ENCODE measurements around the gene HNRNPA3.
"Not testable (repeated sequence)": the region's sequence is repeated elsewhere in the genome, so short reads cannot be mapped to it uniquely, and the experiment has no call there.

HNRNPA3 gene

DNA sequence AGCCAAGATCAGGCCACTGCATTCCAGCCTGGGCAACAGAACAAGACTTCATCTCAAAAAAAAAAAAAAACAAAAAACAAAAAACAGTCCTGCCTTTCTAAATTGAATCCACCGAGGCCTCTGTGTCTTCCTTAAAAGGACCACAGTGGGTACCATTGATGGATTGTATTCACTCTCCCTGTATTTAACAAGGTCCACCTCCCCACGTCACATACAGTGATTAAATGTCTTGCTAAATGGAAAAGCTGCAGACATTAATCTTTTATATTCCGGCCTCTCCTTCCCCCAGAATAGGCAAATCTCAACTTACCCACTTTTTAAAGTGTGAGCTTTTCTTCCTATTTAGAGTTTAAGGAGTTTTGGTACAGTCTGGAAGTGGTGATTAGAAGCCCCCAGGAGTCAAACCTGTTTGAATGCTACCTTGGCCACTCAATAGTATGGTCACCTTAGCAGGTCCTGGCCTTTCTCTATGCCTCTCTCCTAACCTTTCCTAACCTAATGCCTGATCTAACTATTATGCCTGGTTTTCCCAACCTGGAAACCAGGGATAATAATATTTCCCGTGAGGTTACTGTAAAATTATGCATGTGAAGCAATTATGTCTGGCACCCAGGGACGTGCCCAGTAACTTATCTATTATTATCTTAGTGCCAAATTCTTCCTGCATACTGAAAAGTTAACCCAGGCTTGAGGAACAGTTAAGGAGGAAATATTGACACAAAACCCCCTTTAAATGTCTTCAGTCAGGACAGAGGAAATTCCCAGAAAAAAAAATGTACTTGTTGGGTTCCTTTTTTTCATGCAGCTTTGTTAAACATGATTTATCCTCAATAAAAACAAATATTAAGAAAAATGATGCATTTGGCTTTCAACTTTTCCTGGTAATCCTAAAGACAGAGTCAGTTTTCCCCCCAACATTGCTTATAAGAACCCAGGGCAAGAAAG, 48.8 kb downstream of the HNRNPA3 start:
- H3K4me1 ChIP-seq (ENCODE audit: control insufficient read depth, insufficient read depth, low read length): peaks cover 38% of the 10 kb centered on the region
- H3K4me2 ChIP-seq (ENCODE audit: low read length): peak overlapping the region; percentile 93
- H3K27me3 ChIP-seq (ENCODE audit: control insufficient read depth, insufficient read depth, low read length): no peaks in the 10 kb centered on the region
- peak overlapping the region; percentile 98 for H3K9ac ChIP-seq (ENCODE audit: low read depth, low read length)
- H3K4me3 ChIP-seq (ENCODE audit: low read length): peak overlapping the region; percentile 89
- H3K9me3 ChIP-seq (replicated peaks; ENCODE audit: low read length): no peaks in the 10 kb centered on the region
- peaks cover 13% of the 10 kb centered on the region for H3K36me3 ChIP-seq (ENCODE audit: insufficient read depth, low read length)

DNA sequence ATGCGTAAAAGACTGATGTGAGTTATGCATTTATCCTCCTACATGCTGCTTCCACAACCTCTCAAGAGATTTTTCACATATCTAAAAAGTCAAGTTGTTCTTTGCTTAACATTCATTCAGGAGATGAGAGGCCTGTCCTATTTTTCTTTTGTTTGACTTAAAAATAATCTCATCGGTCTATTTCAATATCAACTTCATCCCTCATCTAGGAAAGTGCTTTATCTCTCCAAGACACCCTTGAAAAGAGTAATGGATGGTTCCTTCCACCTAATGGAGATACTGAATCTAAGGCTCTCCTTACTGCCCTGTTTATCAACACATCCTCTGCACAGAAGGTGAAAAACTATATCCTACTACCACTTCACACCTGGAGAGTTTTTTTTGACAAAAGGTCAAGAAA, 49.5 kb downstream of the HNRNPA3 start:
- no peaks in the 10 kb centered on the region for H3K27me3 ChIP-seq (ENCODE audit: control insufficient read depth, insufficient read depth, low read length)
- peak overlapping the region; percentile 89 for H3K4me3 ChIP-seq (ENCODE audit: low read length)
- peaks cover 38% of the 10 kb centered on the region for H3K4me1 ChIP-seq (ENCODE audit: control insufficient read depth, insufficient read depth, low read length)
- H3K9me3 ChIP-seq (replicated peaks; ENCODE audit: low read length): no peaks in the 10 kb centered on the region
- peaks cover 9% of the 10 kb centered on the region for H3K36me3 ChIP-seq (ENCODE audit: insufficient read depth, low read length)
- peak overlapping the region; percentile 93 for H3K4me2 ChIP-seq (ENCODE audit: low read length)
- H3K9ac ChIP-seq (ENCODE audit: low read depth, low read length): peak overlapping the region; percentile 98

GRCh38 chr2:177262958-177263450, 50.4 kb downstream of the HNRNPA3 start:
- no peaks in the 10 kb centered on the region for H3K27me3 ChIP-seq (ENCODE audit: control insufficient read depth, insufficient read depth, low read length)
- peaks cover 35% of the 10 kb centered on the region for H3K4me1 ChIP-seq (ENCODE audit: control insufficient read depth, insufficient read depth, low read length)
- H3K4me2 ChIP-seq (ENCODE audit: low read length): peak overlapping the region; percentile 93
- no peaks in the 10 kb centered on the region for H3K9me3 ChIP-seq (replicated peaks; ENCODE audit: low read length)
- peaks cover 7% of the 10 kb centered on the region for H3K36me3 ChIP-seq (ENCODE audit: insufficient read depth, low read length)
- peak overlapping the region; percentile 89 for H3K4me3 ChIP-seq (ENCODE audit: low read length)
- peak overlapping the region; percentile 98 for H3K9ac ChIP-seq (ENCODE audit: low read depth, low read length)

DNA sequence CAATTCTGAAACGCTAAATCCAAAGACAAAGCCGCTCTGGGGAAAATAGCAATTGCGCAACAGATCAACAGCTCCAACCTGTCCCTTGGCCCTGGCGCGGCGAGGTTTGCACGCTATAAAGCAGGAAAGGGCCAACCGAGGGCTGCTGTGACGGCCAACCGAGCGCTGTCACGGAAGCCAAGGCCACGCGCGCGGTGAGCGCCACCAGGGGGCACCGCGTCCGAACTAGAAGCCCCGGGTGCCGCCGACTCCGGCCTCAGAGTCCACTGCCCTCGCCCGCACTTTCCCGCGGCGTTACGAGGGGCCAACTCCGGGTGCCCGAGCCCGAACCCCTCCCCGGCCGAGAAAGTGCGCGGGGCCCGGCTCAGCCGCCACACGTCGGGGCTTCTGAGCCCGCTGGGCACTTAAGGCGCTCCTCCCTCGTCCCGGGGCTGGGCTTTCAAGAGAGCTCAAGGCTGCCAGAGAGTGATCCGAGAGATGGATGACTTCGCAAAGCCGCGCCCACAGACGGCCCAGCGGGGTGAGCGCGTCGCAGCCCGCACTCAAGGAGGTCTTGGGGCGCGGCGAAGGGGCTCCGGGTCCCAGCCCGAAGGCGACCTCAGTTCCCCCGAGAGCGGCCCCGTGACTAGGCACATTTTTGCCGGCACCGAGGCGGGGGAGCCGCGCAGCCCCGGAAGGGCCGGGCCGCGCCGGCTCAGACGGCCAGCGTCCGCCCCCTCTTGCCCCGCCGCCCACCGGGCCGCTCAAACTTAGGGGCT, 51.0 kb downstream of the HNRNPA3 start:
- H3K9me3 ChIP-seq (replicated peaks; ENCODE audit: low read length): no peaks in the 10 kb centered on the region
- H3K4me2 ChIP-seq (ENCODE audit: low read length): peak overlapping the region; percentile 99
- peaks cover 3% of the 10 kb centered on the region for H3K36me3 ChIP-seq (ENCODE audit: insufficient read depth, low read length)
- H3K4me3 ChIP-seq (ENCODE audit: low read length): peak overlapping the region; percentile 89
- peaks cover 35% of the 10 kb centered on the region for H3K4me1 ChIP-seq (ENCODE audit: control insufficient read depth, insufficient read depth, low read length)
- peak overlapping the region; percentile 98 for H3K9ac ChIP-seq (ENCODE audit: low read depth, low read length)
- no peaks in the 10 kb centered on the region for H3K27me3 ChIP-seq (ENCODE audit: control insufficient read depth, insufficient read depth, low read length)

- H3K36me3 ChIP-seq (ENCODE audit: insufficient read depth, low read length): no peaks in the 10 kb centered on the region
- H3K4me2 ChIP-seq (ENCODE audit: low read length): peak overlapping the region; percentile 99
- peak overlapping the region; percentile 98 for H3K9ac ChIP-seq (ENCODE audit: low read depth, low read length)
- peaks cover 35% of the 10 kb centered on the region for H3K4me1 ChIP-seq (ENCODE audit: control insufficient read depth, insufficient read depth, low read length)
- H3K9me3 ChIP-seq (replicated peaks; ENCODE audit: low read length): no peaks in the 10 kb centered on the region
- no peaks in the 10 kb centered on the region for H3K27me3 ChIP-seq (ENCODE audit: control insufficient read depth, insufficient read depth, low read length)
- H3K4me3 ChIP-seq (ENCODE audit: low read length): peak overlapping the region; percentile 89
These were observed 51.7 kb downstream of the HNRNPA3 start for GRCh38 chr2:177264209-177264692.

DNA sequence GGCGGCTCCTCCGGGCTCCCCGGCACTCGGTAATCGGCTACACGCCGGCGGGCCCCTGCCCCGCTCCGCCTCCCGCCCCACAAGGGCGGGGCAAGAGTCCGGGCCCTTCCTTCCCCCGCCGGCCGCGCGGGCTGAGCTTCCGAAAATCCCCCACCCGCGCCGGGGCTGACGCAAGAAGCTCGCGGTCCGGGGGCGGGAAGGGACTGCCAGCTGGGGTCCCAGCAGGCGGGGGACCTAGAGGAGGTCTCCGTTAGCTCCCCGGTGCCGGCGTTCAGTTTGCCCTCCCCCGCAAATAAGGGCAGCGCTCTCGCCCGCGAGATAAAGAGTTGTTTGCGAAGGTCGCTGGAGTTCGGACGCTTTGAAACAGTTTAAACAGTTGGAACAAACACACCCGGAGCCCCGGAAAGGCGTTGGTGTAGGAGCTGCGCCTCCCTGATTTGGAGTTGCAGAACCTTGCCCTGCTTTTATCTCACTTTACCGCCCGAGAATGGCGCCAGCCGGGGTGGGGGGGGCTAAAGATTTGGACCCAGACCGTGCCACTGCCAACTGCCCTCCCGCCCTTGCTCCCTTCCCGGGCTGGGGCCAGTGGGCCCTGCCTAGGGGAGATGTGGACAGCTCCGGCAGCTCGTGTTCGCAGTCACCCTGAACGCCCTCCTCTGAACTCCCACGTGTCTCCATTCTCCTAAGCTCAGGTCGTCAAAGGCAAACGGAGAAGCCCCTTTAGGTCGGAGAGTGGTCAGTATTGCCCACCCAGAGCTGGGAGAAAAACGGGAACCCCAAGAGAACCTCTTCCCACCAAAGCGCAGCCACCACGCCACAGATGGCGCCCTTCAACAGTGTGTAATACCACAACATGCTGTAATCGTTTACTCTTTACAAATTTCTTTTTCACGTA, 52.3 kb downstream of the HNRNPA3 start, which contains the start of gene NFE2L2:
Gene NFE2L2, minus strand, starts transcription at position 35 of the 895 bp plus-strand sequence. CDS start 151 bp downstream, outside the sequence.
- peaks cover 34% of the 10 kb centered on the region for H3K4me1 ChIP-seq (ENCODE audit: control insufficient read depth, insufficient read depth, low read length)
- no peaks in the 10 kb centered on the region for H3K9me3 ChIP-seq (replicated peaks; ENCODE audit: low read length)
- H3K27me3 ChIP-seq (ENCODE audit: control insufficient read depth, insufficient read depth, low read length): no peaks in the 10 kb centered on the region
- peak within 1 kb of the TSS; percentile 98 for H3K9ac ChIP-seq (ENCODE audit: low read depth, low read length)
- no peaks in the 10 kb centered on the region for H3K36me3 ChIP-seq (ENCODE audit: insufficient read depth, low read length)
- peak within 1 kb of the TSS; percentile 89 for H3K4me3 ChIP-seq (ENCODE audit: low read length)
- H3K4me2 ChIP-seq (ENCODE audit: low read length): peak within 1 kb of the TSS; percentile 99

GRCh38 chr2:177265824-177266817, 53.5 kb downstream of the HNRNPA3 start:
- H3K36me3 ChIP-seq (ENCODE audit: insufficient read depth, low read length): no peaks in the 10 kb centered on the region
- H3K4me2 ChIP-seq (ENCODE audit: low read length): peak overlapping the region; percentile 99
- peaks cover 25% of the 10 kb centered on the region for H3K4me1 ChIP-seq (ENCODE audit: control insufficient read depth, insufficient read depth, low read length)
- no peaks in the 10 kb centered on the region for H3K27me3 ChIP-seq (ENCODE audit: control insufficient read depth, insufficient read depth, low read length)
- H3K4me3 ChIP-seq (ENCODE audit: low read length): peak overlapping the region; percentile 89
- H3K9me3 ChIP-seq (replicated peaks; ENCODE audit: low read length): no peaks in the 10 kb centered on the region
- H3K9ac ChIP-seq (ENCODE audit: low read depth, low read length): peak overlapping the region; percentile 98

- H3K9ac ChIP-seq (ENCODE audit: low read depth, low read length); H3K36me3 ChIP-seq (ENCODE audit: insufficient read depth, low read length); H3K27me3 ChIP-seq (ENCODE audit: control insufficient read depth, insufficient read depth, low read length); H3K4me3 ChIP-seq (ENCODE audit: low read length); H3K9me3 ChIP-seq (replicated peaks; ENCODE audit: low read length): not testable (repeated sequence)
- H3K4me1 ChIP-seq (ENCODE audit: control insufficient read depth, insufficient read depth, low read length): peaks cover 19% of the 10 kb centered on the region
- H3K4me2 ChIP-seq (ENCODE audit: low read length): peak overlapping the region; percentile 99
These were observed 54.4 kb downstream of the HNRNPA3 start for GRCh38 chr2:177266955-177267354.

DNA sequence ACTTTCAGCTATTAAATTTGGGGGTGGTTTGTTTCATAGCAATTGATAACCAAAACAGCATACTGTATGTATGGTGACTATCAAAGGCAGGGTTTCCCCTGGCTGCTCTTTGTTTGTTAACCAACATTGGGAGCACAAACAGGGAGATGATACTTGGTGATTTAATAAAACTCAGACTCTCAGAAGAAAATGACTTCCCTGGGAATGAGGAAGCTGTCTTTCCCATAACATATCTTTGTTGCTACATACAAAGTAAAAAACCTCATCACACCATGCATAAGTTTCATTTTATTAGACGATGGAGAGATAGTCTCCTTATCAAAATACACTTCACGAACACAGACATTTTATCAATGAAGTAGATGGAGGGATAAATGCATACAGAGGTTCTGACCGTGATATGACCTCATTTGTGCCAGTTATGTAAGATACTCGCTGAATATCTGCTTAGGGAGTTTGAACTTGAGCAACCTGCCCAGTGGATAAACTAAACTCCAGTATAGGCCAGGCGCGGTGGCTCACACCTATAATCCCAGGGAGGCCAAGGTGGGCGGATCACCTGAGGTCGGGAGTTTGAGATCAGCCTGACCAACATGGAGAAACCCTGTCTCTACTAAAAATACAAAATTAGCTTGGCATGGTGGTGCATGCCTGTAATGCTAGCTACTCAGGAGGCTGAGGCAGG, 55.7 kb downstream of the HNRNPA3 start:
- Histone ChIP-seq H3K36me3 (ENCODE audit: insufficient read depth, low read length) (no peaks in the 10 kb centered on the region), H3K4me1 (ENCODE audit: control insufficient read depth, insufficient read depth, low read length) (peaks cover 28% of the 10 kb centered on the region), H3K4me3 (ENCODE audit: low read length) (no peak overlapping the region), H3K4me2 (ENCODE audit: low read length) (no peak overlapping the region), H3K27me3 (ENCODE audit: control insufficient read depth, insufficient read depth, low read length) (no peaks in the 10 kb centered on the region), H3K9me3 (replicated peaks; ENCODE audit: low read length) (no peaks in the 10 kb centered on the region), H3K9ac (ENCODE audit: low read depth, low read length) (no peak overlapping the region)

Data from skeletal muscle satellite cell (primary cell).